ENCODE results near the gene MCF2L2.
A peak's percentile ranks its signal among the peaks of the same experiment; 100 is the strongest.
"Not testable (repeated sequence)": the region's sequence is repeated elsewhere in the genome, so short reads cannot be mapped to it uniquely, and the experiment has no call there.

The MCF2L2 gene

DNA sequence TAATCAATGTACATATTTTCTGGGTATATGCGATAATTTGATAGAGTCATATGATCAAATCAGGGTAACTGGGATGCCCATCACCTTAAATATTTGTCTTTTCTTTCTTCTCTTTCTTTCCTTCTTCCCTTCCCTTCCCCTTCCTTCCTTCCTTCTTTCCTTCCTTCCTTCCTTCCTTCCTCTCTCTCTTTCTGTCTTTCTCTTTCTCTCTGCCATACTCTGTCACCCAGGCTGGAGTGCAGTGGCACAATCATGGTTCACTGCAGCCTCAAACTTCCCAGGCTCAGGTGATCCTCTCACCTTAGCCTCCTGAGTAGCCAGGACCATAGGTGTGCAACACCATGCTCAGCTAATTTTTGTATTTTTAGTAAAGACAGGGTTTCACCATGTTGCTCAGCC lies 47.3 kb upstream of the MCF2L2 start:
- H3K36me3 ChIP-seq (ENCODE audit: control insufficient read depth in 2 of 2, insufficient read depth in 1 of 2, low read length in 2 of 2); H3K4me1 ChIP-seq (ENCODE audit: control insufficient read depth, insufficient read depth, low read length); POLR2A ChIA-PET; H3K9me3 ChIP-seq (ENCODE audit: control insufficient read depth, insufficient read depth, low read depth, low read length); CTCF ChIA-PET; H3K27ac ChIP-seq (ENCODE audit: extremely low read depth, low read depth, low read length); H3K4me3 ChIP-seq (ENCODE audit: low read depth, low read length): not testable (repeated sequence)
- TF ChIP-seq ZNF366 (tag by site-specific recombination; conservative IDR thresholded peaks at IDR 0.05) = peak; percentile 60; the same call in 1 of the 2 replicates

DNA sequence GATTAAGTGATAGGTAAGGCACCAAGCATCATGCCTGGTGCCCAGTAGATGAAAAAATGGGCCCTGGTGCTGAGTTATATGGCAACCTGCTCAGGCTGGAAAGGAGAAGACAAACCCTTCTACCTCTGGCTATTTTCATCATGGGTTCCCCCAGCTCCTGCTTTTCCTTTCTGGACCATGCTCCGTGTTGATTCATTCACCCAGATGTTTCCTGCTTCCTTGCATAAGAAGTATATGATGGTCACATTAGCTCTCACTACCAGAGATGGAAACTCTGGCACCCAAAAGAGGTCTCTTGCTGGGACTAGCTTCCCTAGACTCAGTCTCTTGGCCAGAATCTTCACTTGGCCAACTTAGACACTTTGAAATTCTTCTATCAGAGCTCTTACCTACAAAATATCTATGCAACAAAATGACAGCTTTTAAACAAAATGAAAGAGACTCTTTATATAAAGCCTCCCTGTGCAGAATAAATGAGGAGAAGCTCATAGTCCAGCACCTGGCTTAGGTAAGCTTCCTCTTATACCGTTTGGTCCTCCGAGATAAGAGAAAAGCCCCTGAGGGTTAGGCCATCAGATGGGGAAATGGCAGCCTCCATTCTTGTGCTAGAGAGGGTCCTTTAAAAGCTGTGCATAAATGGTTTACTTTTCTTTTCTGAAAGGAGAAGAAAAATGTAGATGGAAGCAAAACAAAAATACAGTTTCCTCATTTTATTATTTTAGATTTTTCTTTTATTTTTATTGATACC lies 46.8 kb upstream of the MCF2L2 start:
- CTCF ChIA-PET = interaction anchor here (1.4 kb wide), 1 partner anchor 292 kb away, joined by 3 read pairs; no protein-coding TSS in a partner anchor
- Histone ChIP-seq H3K4me1 (ENCODE audit: control insufficient read depth, insufficient read depth, low read length) (no peaks in the 10 kb centered on the region), H3K9me3 (ENCODE audit: control insufficient read depth, insufficient read depth, low read depth, low read length) (no peaks in the 10 kb centered on the region), H3K4me3 (ENCODE audit: low read depth, low read length) (no peak overlapping the region), H3K27ac (ENCODE audit: extremely low read depth, low read depth, low read length) (no peak overlapping the region), H3K36me3 (ENCODE audit: control insufficient read depth in 2 of 2, insufficient read depth in 1 of 2, low read length in 2 of 2) (no peaks in the 10 kb centered on the region)
- no peak for TF ChIP-seq ZNF473 (tag by site-specific recombination; IDR thresholded peaks at IDR 0.05)
- TF ChIP-seq GLI4 (tag by site-specific recombination; IDR thresholded peaks at IDR 0.05) = no peak
- TF ChIP-seq, protein P1, sequence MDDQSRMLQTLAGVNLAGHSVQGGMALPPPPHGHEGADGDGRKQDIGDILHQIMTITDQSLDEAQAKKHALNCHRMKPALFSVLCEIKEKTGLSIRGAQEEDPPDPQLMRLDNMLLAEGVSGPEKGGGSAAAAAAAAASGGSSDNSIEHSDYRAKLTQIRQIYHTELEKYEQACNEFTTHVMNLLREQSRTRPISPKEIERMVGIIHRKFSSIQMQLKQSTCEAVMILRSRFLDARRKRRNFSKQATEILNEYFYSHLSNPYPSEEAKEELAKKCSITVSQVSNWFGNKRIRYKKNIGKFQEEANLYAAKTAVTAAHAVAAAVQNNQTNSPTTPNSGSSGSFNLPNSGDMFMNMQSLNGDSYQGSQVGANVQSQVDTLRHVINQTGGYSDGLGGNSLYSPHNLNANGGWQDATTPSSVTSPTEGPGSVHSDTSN (CRISPR knock-in tag; IDR thresholded peaks at IDR 0.05) = no peak
- no peak for TF ChIP-seq SCRT1 (tag by site-specific recombination; IDR thresholded peaks at IDR 0.05; ENCODE audit: borderline replicate concordance)
- TF ChIP-seq ZNF37A (tag by site-specific recombination; IDR thresholded peaks at IDR 0.05) = no peak
- TF ChIP-seq ZNF645 (tag by site-specific recombination; IDR thresholded peaks at IDR 0.05) = no peak
- no peak for TF ChIP-seq ZNF239 (tag by site-specific recombination; IDR thresholded peaks at IDR 0.05)
- POLR2A ChIA-PET = no interaction called here

DNA sequence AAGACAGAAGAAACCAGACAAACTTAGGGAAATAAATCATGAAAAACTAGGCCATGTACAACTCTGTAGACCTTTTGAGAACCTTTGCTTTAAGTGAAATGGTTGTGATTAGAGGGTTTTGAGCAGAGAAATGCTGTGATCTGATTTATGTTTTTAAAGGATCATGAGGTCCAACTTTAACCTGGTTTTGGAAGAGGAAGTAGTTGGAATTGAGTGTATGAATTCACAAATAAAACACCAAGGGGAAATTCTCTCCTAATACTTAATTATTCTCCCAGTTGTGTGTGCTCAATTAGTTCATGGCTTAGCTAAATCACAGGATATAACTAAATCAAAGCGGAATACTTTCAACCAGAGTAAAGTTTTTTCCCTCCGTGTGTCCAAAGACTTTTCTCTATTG lies 45.5 kb upstream of the MCF2L2 start:
- Histone ChIP-seq H3K4me1 (ENCODE audit: control insufficient read depth, insufficient read depth, low read length) (no peaks in the 10 kb centered on the region), H3K36me3 (ENCODE audit: control insufficient read depth in 2 of 2, insufficient read depth in 1 of 2, low read length in 2 of 2) (no peaks in the 10 kb centered on the region), H3K27ac (ENCODE audit: extremely low read depth, low read depth, low read length) (no peak overlapping the region), H3K4me3 (ENCODE audit: low read depth, low read length) (no peak overlapping the region), H3K9me3 (ENCODE audit: control insufficient read depth, insufficient read depth, low read depth, low read length) (no peaks in the 10 kb centered on the region)
- TF ChIP-seq ZBTB10 (tag by site-specific recombination; IDR thresholded peaks at IDR 0.05) (no peak), ZNF660 (tag by site-specific recombination; IDR thresholded peaks at IDR 0.05) (no peak), ZNF16 (tag by site-specific recombination; IDR thresholded peaks at IDR 0.05; ENCODE audit: low read depth) (no peak), ZNF777 (tag by site-specific recombination; IDR thresholded peaks at IDR 0.05; ENCODE audit: borderline replicate concordance) (no peak), ZNF350 (tag by site-specific recombination; IDR thresholded peaks at IDR 0.05) (no peak), ZNF626 (tag by site-specific recombination; IDR thresholded peaks at IDR 0.05) (no peak)
- ChIA-PET CTCF (interaction anchor here (1.4 kb wide), 1 partner anchor 293 kb away, joined by 3 read pairs; no protein-coding TSS in a partner anchor), POLR2A (no interaction called here)
